HepG2 (cell line): Measurements from ENCODE around the gene ARHGEF40. TPM values are rescaled to one million over a fixed set of nuclear protein-coding genes. Genes with fewer than 3 reads are reported as not detected.

Experiments
- ARID2 ChIP-seq: sonication (generic); formaldehyde crosslinking; IDR thresholded peaks from 2 replicates; pipeline ENCODE4 v1.8.1; 2022; ENCODE audit warnings: mild to moderate bottlenecking, missing genetic modification reagents, borderline replicate concordance
- CC2D1A ChIP-seq: sonication (generic); formaldehyde crosslinking; IDR thresholded peaks from 2 replicates; pipeline ENCODE4 v1.8.1; 2023; ENCODE audit warnings: mild to moderate bottlenecking, missing genetic modification reagents
- FLYWCH1 ChIP-seq: sonication (generic); formaldehyde crosslinking; IDR thresholded peaks from 2 replicates; pipeline ENCODE4 v1.8.1; 2023; ENCODE audit warnings: mild to moderate bottlenecking, missing genetic modification reagents
- FOXA1 ChIP-seq, 2 experiments: fragments of 450-650 bp in 1 of 2; sonication (generic) in 1 of 2; formaldehyde crosslinking in 1 of 2; IDR thresholded peaks; 2 replicates each; pipeline versions ENCODE4 v1.4.0 to v1.6.1; 2016 to 2020; ENCODE audit warnings: missing genetic modification reagents in 1 of 2
- GLI4 ChIP-seq: sonication (generic); formaldehyde crosslinking; IDR thresholded peaks from 2 replicates; pipeline ENCODE4 v1.5.1; 2020; ENCODE audit warnings: missing genetic modification reagents, mild to moderate bottlenecking, moderate library complexity, borderline replicate concordance
- KAT2B ChIP-seq: fragments of 150-350 bp; IDR thresholded peaks from 2 replicates; pipeline ENCODE4 v1.6.1; 2014; ENCODE audit warnings: low read depth, low read length, borderline replicate concordance
- NR2F1 ChIP-seq, 2 experiments: fragments of 450-650 bp in 1 of 2; formaldehyde crosslinking in 1 of 2; IDR thresholded peaks; 2 replicates each; pipeline versions ENCODE4 v1.5.0 to v1.6.1; 2016 to 2020; ENCODE audit warnings: mild to moderate bottlenecking in 1 of 2, missing compliant biosample characterization in 1 of 2, missing genetic modification reagents in 1 of 2, moderate library complexity in 1 of 2
- RARA ChIP-seq: IDR thresholded peaks from 2 replicates; pipeline ENCODE4 v1.6.1; 2016; ENCODE audit warnings: missing genetic modification reagents, missing compliant biosample characterization
- RFX5 ChIP-seq: IDR thresholded peaks from 2 replicates; pipeline ENCODE4 v1.6.1; 2011; ENCODE audit warnings: low read depth, low read length, improper control_type of control experiment
- RNF2 ChIP-seq: fragments of 450-650 bp; conservative IDR thresholded peaks from 2 replicates; pipeline ENCODE4 v1.6.1; 2016; ENCODE audit warnings: low read depth
- SATB2 ChIP-seq: sonication (generic); formaldehyde crosslinking; IDR thresholded peaks from 2 replicates; pipeline ENCODE4 v1.5.0; 2020; ENCODE audit warnings: missing genetic modification reagents
- TAF1 ChIP-seq: sonication (generic); formaldehyde crosslinking; IDR thresholded peaks from 2 replicates; pipeline ENCODE4 v1.4.0; 2020; ENCODE audit warnings: missing genetic modification reagents
- YY1 ChIP-seq: IDR thresholded peaks from 2 replicates; pipeline ENCODE4 v1.6.1; 2011; ENCODE audit warnings: low read length, low read depth, moderate library complexity, mild to moderate bottlenecking; ENCODE audit not compliant: insufficient read depth, insufficient replicate concordance
- ZBTB3 ChIP-seq: sonication (generic); formaldehyde crosslinking; IDR thresholded peaks from 2 replicates; pipeline ENCODE4 v1.4.0; 2020; ENCODE audit warnings: low read depth, mild to moderate bottlenecking, moderate library complexity, missing genetic modification reagents, borderline replicate concordance
- ZBTB8A ChIP-seq: sonication (generic); formaldehyde crosslinking; IDR thresholded peaks from 2 replicates; pipeline ENCODE4 v1.4.0; 2020; ENCODE audit warnings: mild to moderate bottlenecking, low read depth, missing genetic modification reagents, borderline replicate concordance
- ZC3H4 ChIP-seq: sonication (generic); formaldehyde crosslinking; IDR thresholded peaks from 2 replicates; pipeline ENCODE4 v1.4.0; 2020; ENCODE audit warnings: missing genetic modification reagents, borderline replicate concordance
- ZFP36L2 ChIP-seq: sonication (generic); formaldehyde crosslinking; IDR thresholded peaks from 2 replicates; pipeline ENCODE4 v1.4.0; 2020; ENCODE audit warnings: missing genetic modification reagents
- ZMYM3 ChIP-seq: sonication (generic); formaldehyde crosslinking; IDR thresholded peaks from 2 replicates; pipeline ENCODE4 v1.5.1; 2020; ENCODE audit warnings: mild to moderate bottlenecking, missing genetic modification reagents
- ZNF17 ChIP-seq: sonication (generic); formaldehyde crosslinking; IDR thresholded peaks from 2 replicates; pipeline ENCODE4 v1.5.0; 2020; ENCODE audit warnings: mild to moderate bottlenecking, missing genetic modification reagents
- ZNF329 ChIP-seq: sonication (generic); formaldehyde crosslinking; IDR thresholded peaks from 2 replicates; pipeline ENCODE4 v1.9.0; 2021; ENCODE audit warnings: low read depth, mild to moderate bottlenecking, missing genetic modification reagents
- ZNF75D ChIP-seq: sonication (generic); formaldehyde crosslinking; IDR thresholded peaks from 2 replicates; pipeline ENCODE4 v1.8.1; 2023; ENCODE audit warnings: missing genetic modification reagents, mild to moderate bottlenecking, borderline replicate concordance
- ZNF792 ChIP-seq: IDR thresholded peaks from 2 replicates; pipeline ENCODE4 v1.6.1; 2016
- polyA plus RNA-seq, 8 experiments: library from polyadenylated mRNA; depleted of rRNA in 3 of 8; stranded (reverse) in 7 of 8; unstranded in 1 of 8; fragments of >200 nt; fragmentation: Illumina TruSeq in 4 of 8; extraction: Trizol in 4 of 8; gene quantifications; 2 replicates each; pipeline versions ENCODE4 v1.2.1 to v1.2.3, GENCODE V29; 2011 to 2016; ENCODE audit warnings: low read depth in 4 of 8, missing spikeins in 1 of 8, mixed read lengths in 1 of 8; ENCODE audit not compliant: insufficient read depth in 1 of 8
- total RNA-seq, 5 experiments: library from RNA; depleted of rRNA; stranded (reverse); fragments of >200 nt; fragmentation: Illumina TruSeq; extraction: Trizol; gene quantifications; 2 replicates each; pipeline ENCODE4 v1.2.3, GENCODE V29; 2016; ENCODE audit warnings: low read depth in 1 of 5
- TF ChIP-seq, protein P1 (sequence below): sonication (generic); formaldehyde crosslinking; IDR thresholded peaks from 2 replicates; pipeline ENCODE4 v1.4.0; 2020; ENCODE audit warnings: missing genetic modification reagents
- TF ChIP-seq, protein P2 (sequence below): sonication (generic); formaldehyde crosslinking; IDR thresholded peaks from 2 replicates; pipeline ENCODE4 v1.8.1; 2022; ENCODE audit warnings: mild to moderate bottlenecking, missing genetic modification reagents

Gene ARHGEF40
- total and polyA plus RNA-seq, 2 of the 13 experiments (the other 11 are each of a cell fraction or from before 2014, with no cell fraction given) = 28.1 to 78.1 TPM

DNA sequence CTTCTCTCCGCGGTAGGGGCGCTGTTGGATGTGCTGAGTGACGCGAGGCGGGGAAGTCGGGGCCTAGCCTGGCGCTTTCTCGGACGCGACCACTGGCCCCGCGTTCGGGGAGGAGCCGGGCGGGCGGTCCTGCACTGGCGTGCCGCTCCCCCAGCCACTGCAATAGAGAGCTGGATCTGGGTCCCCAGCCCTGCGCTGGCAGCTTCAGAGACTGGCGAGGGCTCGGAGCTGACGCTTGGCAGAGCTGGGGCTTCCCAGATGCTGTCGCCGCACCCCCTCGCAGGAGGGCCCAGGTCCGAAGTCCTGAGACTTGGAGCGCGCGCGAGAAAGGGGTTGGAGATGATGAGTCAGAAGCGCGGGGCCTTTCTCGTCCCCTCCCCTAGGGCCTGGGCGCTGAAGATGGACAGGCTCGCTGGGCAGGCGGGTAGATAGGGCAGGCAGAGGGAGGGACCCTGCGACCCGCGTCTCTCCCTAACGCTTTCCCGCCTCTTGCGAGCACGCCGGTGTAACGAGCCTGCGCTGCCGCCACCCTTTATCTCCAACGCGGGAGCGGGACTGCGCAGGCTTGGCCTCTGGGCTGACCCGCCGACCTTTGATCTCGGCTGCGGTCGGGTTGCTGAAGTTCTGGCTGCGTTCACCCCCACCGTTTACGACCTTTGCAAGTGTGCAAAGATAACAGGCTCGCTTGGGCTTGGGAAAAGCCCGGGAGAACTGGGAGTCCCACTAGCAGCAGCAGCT is 33.8 kb downstream of the ARHGEF40 start (continued):
- peak; percentile 87 for TF ChIP-seq ZC3H4 (CRISPR knock-in tag)
- no peak for TF ChIP-seq ZFP36L2
- TF ChIP-seq, protein P1, sequence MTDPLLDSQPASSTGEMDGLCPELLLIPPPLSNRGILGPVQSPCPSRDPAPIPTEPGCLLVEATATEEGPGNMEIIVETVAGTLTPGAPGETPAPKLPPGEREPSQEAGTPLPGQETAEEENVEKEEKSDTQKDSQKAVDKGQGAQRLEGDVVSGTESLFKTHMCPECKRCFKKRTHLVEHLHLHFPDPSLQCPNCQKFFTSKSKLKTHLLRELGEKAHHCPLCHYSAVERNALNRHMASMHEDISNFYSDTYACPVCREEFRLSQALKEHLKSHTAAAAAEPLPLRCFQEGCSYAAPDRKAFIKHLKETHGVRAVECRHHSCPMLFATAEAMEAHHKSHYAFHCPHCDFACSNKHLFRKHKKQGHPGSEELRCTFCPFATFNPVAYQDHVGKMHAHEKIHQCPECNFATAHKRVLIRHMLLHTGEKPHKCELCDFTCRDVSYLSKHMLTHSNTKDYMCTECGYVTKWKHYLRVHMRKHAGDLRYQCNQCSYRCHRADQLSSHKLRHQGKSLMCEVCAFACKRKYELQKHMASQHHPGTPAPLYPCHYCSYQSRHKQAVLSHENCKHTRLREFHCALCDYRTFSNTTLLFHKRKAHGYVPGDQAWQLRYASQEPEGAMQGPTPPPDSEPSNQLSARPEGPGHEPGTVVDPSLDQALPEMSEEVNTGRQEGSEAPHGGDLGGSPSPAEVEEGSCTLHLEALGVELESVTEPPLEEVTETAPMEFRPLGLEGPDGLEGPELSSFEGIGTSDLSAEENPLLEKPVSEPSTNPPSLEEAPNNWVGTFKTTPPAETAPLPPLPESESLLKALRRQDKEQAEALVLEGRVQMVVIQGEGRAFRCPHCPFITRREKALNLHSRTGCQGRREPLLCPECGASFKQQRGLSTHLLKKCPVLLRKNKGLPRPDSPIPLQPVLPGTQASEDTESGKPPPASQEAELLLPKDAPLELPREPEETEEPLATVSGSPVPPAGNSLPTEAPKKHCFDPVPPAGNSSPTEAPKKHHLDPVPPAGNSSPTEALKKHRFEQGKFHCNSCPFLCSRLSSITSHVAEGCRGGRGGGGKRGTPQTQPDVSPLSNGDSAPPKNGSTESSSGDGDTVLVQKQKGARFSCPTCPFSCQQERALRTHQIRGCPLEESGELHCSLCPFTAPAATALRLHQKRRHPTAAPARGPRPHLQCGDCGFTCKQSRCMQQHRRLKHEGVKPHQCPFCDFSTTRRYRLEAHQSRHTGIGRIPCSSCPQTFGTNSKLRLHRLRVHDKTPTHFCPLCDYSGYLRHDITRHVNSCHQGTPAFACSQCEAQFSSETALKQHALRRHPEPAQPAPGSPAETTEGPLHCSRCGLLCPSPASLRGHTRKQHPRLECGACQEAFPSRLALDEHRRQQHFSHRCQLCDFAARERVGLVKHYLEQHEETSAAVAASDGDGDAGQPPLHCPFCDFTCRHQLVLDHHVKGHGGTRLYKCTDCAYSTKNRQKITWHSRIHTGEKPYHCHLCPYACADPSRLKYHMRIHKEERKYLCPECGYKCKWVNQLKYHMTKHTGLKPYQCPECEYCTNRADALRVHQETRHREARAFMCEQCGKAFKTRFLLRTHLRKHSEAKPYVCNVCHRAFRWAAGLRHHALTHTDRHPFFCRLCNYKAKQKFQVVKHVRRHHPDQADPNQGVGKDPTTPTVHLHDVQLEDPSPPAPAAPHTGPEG = peak; percentile 93
- TF ChIP-seq RARA (CRISPR knock-in tag) = peak; percentile 91
- TF ChIP-seq CC2D1A (CRISPR knock-in tag) = 0 out of 2 replicates have a peak, but pooled peaks have one; percentile 89
- TF ChIP-seq RFX5 = 0 out of 2 replicates have a peak, but pooled peaks have one; percentile 30
- peak; percentile 94 for TF ChIP-seq RNF2
- no peak for TF ChIP-seq FOXA1 (IDR thresholded peaks at IDR 0.05)
- peak; percentile 48 for TF ChIP-seq FOXA1 (CRISPR knock-in tag; IDR thresholded peaks at IDR 0.05)
- TF ChIP-seq ZNF792 = peak; percentile 91
- peak; percentile 100 for TF ChIP-seq ARID2 (CRISPR knock-in tag)
- no peak for TF ChIP-seq KAT2B
- peak; percentile 97; the same call in 1 of the 2 replicates for TF ChIP-seq GLI4 (CRISPR knock-in tag)
- peak; percentile 33 for TF ChIP-seq ZMYM3 (CRISPR knock-in tag)
- peak; percentile 92; the same call in 1 of the 2 replicates for TF ChIP-seq ZNF329 (CRISPR knock-in tag)
- TF ChIP-seq ZNF17 (CRISPR knock-in tag) = no peak
- peak; percentile 94 for TF ChIP-seq TAF1 (CRISPR knock-in tag)
- no peak; the same call in none of the 2 replicates for TF ChIP-seq ZBTB8A
- peak; percentile 98 to 99 for TF ChIP-seq NR2F1 (CRISPR knock-in tag; IDR thresholded peaks at IDR 0.05)
- TF ChIP-seq FLYWCH1 (CRISPR knock-in tag) = peak; percentile 97
- TF ChIP-seq, protein P2, sequence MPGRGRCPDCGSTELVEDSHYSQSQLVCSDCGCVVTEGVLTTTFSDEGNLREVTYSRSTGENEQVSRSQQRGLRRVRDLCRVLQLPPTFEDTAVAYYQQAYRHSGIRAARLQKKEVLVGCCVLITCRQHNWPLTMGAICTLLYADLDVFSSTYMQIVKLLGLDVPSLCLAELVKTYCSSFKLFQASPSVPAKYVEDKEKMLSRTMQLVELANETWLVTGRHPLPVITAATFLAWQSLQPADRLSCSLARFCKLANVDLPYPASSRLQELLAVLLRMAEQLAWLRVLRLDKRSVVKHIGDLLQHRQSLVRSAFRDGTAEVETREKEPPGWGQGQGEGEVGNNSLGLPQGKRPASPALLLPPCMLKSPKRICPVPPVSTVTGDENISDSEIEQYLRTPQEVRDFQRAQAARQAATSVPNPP (CRISPR knock-in tag) = peak; percentile 100
- TF ChIP-seq ZNF75D (CRISPR knock-in tag) = peak; percentile 36; the same call in 1 of the 2 replicates
- peak; percentile 46 for TF ChIP-seq YY1
- TF ChIP-seq ZBTB3 (CRISPR knock-in tag) = peak; percentile 96
- TF ChIP-seq SATB2 (CRISPR knock-in tag) = peak; percentile 99
